GM13976 (cell line): ENCODE results near the gene HELT.
"Not testable (repeated sequence)": the region's sequence is repeated elsewhere in the genome, so short reads cannot be mapped to it uniquely, and the experiment has no call there.

Source experiments
- DNase-seq: peaks from one replicate; pipeline ENCODE4 v3.0.0; 2012; ENCODE audit warnings: low spot score
- CTCF ChIP-seq: IDR thresholded peaks from 2 replicates; pipeline ENCODE4 v1.5.1; 2012; ENCODE audit warnings: borderline replicate concordance, mild to moderate bottlenecking; ENCODE audit not compliant: insufficient read depth; ENCODE audit errors: extremely low read depth, missing control alignments, control extremely low read depth
- in situ Hi-C: fragments of 300-500 bp; cut with MboI; formaldehyde crosslinking; loops from one replicate; pipeline ENCODE4 v1.12.0; 2022; ENCODE audit warnings: low sequenced_read_pairs, mixed read lengths, inconsistent platforms; ENCODE audit not compliant: unreplicated experiment

HELT gene, protein sequence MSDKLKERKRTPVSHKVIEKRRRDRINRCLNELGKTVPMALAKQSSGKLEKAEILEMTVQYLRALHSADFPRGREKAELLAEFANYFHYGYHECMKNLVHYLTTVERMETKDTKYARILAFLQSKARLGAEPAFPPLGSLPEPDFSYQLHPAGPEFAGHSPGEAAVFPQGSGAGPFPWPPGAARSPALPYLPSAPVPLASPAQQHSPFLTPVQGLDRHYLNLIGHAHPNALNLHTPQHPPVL

GRCh38 chr4:185017964-185018772 lies at the start of gene HELT:
TSS of gene HELT (plus strand) at chr4:185018490. CDS start at chr4:185018929, 439 bp downstream.
- peak; percentile 23 for DNase-seq
- no peak for TF ChIP-seq CTCF
- in situ Hi-C loops, result no loop called here

DNA sequence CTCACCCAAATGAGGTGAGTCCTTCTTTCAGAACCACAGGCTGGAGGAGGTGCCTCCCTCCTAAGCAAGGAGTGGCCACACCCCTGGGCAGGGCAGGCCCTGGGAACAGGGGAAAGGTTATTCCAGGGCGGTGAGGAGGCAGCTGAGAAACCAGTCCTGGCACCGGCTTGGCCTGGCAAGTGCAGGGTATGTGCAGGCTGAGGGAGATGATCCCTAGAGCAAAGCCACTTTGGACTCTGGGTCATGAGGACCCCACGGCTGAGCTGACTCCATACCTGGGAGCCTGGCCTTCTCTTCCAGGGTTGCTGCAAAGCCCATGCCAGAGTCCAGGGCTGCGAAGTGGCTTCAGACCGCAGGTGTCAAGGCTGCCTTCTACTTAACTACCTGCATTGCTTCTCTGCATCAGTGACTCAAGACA lies 49.5 kb upstream of the HELT start:
- DNase-seq, result no peak
- in situ Hi-C loops, result no loop called here
- no peak for TF ChIP-seq CTCF

- TF ChIP-seq CTCF, result no peak
- in situ Hi-C loops, result loop anchor here (10.0 kb wide), 1 partner anchor 205 kb away; no protein-coding TSS in a partner anchor
- DNase-seq, result no peak
Measured at GRCh38 chr4:184969610-184970009, 48.7 kb upstream of the HELT start.

DNA sequence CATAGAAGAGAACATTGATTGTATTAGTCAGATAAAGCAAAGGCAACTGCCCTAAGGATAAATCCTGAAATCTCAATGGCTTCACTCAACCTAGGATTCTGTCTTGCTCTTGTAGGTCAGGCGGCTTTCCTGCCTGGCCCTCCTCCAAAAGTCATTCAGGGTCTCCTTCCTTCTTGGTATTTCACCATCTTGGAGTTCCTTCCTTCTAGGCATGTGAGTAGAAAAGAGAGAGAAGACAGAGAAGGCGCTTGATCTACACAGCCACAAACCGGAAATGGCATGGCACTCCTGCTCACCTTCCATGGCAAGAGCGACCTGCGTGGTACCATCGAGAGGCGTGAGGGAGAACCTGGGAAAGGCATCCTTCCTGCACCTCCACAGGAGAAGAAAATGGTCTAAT lies 45.3 kb upstream of the HELT start:
- no peak for DNase-seq
- TF ChIP-seq CTCF, result no peak
- in situ Hi-C loops, result loop anchor here (10.0 kb wide), 1 partner anchor 208 kb away; no protein-coding TSS in a partner anchor

GRCh38 chr4:184976348-184976747 lies 41.9 kb upstream of the HELT start:
- in situ Hi-C loops, result loop anchor here (10.0 kb wide), 1 partner anchor 212 kb away; no protein-coding TSS in a partner anchor
- DNase-seq, result not testable (repeated sequence)

DNA sequence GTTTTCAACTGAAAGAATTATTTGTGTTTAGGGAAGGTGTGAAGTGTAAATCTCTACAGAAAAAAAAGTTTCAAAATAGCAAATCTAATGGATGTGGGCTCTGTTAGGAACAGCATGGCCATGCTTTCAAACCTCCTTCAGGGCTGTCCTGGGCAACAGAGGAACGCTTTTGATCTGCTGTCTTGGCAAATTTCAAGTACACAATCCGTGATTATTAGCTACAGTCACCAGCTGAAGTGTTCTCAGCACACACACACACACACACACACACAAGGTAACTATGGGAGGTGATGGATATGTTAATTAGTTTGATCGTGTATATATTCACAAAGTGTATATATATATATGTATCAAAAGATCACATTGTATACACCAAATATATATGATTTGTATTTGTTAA lies 40.5 kb upstream of the HELT start:
- no peak for DNase-seq
- TF ChIP-seq CTCF, result no peak
- in situ Hi-C loops, result loop anchor here (10.0 kb wide), 1 partner anchor 213 kb away; no protein-coding TSS in a partner anchor

DNA sequence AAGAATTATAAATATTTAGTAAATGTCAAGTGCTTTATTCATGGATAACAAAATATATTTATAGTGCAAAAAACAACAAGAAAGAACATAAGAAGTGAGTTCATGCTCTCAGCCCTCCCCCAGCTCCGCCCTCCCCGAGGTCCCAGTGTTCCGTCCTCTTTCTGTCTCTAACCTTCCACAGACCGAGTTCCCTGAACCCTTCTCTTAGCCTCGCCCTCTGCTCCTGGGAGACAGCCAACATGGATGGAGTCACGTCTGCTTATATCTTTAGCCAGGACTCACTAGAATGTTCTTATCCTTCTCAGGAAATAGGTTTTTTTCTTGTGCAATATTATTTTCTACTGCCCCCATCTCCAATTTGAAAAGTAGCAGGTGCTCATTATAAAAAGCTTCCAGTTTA lies 40.1 kb upstream of the HELT start:
- TF ChIP-seq CTCF, result no peak
- no peak for DNase-seq
- in situ Hi-C loops, result loop anchor here (10.0 kb wide), 1 partner anchor 213 kb away; no protein-coding TSS in a partner anchor
